ENCODE measurements around the gene KRTAP5-6.

The KRTAP5-6 gene

DNA sequence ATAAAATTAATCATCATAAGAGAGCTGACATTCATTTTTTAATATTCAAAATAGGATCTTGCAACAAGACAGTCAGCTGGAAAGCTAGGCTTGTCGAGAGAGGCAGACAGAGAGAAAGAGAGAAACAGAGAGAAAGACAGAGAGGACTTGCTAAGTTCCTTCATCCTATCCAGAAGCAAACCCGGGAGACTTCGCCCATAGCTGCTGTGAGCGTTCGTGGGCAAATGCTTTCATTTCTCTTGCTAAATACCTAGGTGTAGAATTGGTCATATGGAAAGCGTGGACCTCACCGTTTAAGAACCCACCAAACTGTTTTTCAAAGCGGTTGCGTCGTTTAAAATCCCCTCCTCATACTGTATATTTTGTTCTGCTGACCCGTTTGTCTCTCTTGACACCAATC is 25.3 kb upstream of the KRTAP5-6 start:
- TF ChIP-seq, protein P1, sequence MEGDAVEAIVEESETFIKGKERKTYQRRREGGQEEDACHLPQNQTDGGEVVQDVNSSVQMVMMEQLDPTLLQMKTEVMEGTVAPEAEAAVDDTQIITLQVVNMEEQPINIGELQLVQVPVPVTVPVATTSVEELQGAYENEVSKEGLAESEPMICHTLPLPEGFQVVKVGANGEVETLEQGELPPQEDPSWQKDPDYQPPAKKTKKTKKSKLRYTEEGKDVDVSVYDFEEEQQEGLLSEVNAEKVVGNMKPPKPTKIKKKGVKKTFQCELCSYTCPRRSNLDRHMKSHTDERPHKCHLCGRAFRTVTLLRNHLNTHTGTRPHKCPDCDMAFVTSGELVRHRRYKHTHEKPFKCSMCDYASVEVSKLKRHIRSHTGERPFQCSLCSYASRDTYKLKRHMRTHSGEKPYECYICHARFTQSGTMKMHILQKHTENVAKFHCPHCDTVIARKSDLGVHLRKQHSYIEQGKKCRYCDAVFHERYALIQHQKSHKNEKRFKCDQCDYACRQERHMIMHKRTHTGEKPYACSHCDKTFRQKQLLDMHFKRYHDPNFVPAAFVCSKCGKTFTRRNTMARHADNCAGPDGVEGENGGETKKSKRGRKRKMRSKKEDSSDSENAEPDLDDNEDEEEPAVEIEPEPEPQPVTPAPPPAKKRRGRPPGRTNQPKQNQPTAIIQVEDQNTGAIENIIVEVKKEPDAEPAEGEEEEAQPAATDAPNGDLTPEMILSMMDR (IDR thresholded peaks at IDR 0.05): no peak
- no peak for DNase-seq (ENCODE audit: low spot score)
- Histone ChIP-seq H3K27ac (no peak overlapping the region), H3K4me3 (no peak overlapping the region)

DNA sequence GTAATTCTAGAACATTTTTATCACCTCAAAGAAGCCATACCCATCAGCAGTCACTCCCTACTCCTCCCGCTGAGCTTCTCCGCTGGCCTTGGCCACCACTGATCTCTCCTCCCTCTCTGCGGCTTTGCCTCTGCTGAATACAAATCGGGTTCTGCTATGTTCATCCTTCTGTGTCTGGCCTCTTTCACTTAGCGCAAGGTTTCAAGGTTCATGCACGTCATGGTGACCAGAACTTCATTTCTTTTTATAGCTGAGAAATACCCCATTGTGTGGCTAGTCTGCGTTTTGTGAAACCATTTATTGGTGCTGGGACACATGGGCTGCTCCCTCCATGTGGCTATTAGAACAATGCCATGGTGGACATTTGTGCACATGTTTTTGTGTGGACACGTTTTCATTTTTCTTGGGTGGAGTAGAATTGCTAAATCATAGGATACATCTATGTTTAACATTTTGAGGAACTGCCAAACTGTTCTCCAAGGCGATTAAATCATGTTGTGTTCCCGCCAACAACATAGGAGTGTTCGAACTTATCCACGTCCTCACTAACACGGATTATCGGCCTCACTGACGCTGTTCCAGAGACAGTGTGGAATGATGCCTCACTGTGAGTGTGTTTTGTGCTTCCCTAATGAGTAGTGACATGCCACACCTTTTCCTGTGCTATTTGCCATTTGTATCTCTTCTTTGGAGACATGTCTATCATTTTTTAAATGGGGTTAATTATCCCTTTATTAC is 24.2 kb upstream of the KRTAP5-6 start:
- DNase-seq (ENCODE audit: low spot score): no peak
- TF ChIP-seq, protein P1 (IDR thresholded peaks at IDR 0.05): no peak
- no peak overlapping the region for H3K4me3 ChIP-seq
- H3K27ac ChIP-seq: no peak overlapping the region

DNA sequence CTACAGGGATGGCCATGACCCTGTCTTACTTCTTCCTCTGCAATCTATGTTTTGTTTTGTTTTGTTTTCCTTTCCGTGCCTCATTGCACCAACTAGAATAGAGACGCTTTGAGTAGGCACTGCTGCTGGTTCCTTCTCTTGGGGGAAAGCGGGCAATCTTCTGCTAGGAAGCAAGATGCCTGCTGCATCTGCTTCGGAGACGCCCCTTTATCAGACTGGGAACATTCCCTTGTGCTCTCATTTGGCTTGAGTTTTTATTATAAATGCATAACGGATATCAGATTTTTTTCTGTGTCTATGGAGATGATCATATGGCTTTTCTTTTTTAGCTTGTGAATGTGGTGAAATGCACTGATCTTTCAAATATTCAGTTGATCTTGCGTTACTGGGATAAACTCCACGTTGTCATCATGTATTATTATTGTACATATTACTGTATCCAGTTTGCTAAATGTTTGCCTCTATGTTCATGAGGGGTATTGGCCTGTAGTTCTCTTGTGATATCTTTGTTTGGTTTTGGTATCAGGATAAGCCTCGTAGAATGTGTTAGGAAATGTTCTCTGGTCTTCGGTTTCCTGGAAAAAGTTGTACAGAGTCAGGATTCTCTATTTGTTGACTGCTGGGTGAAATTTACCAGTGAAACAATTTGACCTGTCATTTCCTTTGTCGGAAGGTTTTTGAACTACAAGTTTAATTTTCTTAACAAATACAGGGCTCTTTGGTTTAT is 23.4 kb upstream of the KRTAP5-6 start:
- no peak for DNase-seq (ENCODE audit: low spot score)
- TF ChIP-seq, protein P1 (IDR thresholded peaks at IDR 0.05): no peak
- H3K27ac ChIP-seq: no peak overlapping the region
- H3K4me3 ChIP-seq: no peak overlapping the region

DNA sequence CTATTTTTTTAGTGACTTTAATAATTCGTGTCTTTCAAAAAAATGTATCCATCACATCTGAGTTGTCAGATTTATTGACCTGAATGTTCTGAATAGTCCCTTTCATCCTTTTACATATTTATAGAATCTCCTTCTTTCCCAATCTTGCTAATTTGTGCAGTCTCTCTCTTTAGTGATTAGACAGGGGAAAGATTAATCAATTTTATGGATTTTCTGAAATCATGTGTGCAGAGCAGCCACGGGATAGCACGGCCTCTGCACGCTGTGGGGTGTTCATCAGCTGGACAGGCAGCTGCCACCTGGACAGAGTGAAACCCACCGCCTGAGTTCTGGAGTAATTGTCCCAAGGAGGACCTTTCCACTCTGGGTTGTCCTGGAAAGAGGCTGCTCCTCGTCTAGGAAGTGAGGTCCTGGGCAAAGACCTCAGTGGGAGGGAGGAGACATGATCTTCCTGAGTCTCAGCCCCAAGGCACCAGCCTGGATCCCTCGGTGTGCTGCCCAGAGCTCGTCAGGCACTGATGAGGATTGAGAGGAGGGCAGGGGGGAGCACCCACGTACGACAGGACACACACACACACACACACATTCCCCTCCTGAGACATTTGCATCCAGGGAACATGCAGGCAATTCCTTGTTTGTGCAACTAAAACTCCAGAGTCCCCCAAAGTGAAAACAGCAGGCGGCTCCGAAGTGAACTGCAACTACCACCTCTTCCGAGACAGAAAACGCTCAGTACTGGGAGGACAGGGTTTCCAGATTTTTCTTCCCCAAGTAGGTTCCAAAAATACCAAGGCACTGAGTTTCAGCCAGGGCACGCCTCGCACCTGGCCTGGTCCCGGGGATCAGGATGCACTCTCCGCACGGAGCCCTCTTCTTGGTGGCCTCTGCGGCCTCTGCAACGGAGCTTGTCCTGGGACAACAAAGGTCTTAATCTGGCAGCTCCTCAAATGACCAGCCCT is 22.5 kb upstream of the KRTAP5-6 start:
- no peak for DNase-seq (ENCODE audit: low spot score)

DNA sequence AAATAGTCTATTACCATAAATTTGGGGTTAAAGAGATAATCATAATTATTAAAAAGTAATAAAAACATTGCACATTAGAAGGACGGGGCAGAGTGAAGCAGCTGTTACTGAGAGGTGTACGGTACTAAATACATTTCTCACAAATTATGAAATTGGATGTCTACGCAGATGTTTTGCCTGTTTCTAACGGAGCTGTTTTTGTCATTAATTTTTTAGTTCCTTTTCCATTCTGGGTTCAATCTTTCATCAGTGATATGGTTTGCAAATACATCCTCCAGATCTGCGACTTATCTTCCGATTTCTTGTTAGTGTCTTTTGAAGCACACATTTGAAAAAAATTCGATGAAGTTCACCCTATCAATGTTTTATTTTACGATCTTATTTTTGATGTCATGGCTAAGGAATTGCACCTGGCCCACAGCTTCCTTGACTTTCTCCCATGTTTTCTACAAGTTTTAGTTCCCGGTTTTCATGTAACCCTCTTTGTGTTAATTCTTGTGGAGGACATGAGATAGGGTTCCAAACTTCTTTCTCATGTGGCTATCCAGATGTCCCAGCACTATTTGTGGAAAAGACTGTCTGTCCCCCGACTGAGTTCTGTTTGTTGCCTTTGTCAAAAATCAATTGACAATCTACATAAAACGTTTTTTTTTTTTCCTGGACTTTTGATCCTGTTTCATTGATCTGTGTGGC is 21.3 kb upstream of the KRTAP5-6 start:
- H3K27ac ChIP-seq: no peak overlapping the region
- no peak for DNase-seq (ENCODE audit: low spot score)
- TF ChIP-seq, protein P1 (IDR thresholded peaks at IDR 0.05): no peak
- H3K4me3 ChIP-seq: no peak overlapping the region

More for the DNA sequence above, 22.5 kb upstream of the KRTAP5-6 start:
- Histone ChIP-seq H3K27ac (no peak overlapping the region), H3K4me3 (no peak overlapping the region)
- TF ChIP-seq, protein P1 (IDR thresholded peaks at IDR 0.05): no peak

DNA sequence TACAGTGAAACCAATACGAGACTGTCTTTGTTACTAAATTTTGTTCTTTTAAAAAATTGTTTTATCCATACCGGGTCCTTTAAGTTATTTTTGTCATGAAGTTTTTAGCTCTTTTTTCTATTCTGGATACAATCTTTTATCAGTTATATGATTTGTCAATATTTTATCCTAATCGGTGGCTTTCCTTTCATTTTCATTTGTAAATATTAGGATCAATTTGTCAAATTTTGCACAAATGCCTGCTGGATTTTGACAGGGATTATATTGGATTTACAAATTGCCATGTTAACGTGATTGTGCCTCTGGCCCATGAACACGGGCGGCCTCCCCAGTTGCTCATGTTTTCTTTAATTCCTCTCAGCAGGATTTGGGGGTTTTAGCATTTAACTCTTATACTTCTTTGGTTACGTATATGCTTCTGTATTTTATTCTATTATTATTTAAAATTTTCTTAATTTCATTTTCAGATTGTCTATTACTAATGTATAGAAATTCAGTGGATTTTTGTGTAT is 20.7 kb upstream of the KRTAP5-6 start:
- no peak overlapping the region for H3K27ac ChIP-seq
- TF ChIP-seq, protein P1 (IDR thresholded peaks at IDR 0.05): no peak
- no peak for DNase-seq (ENCODE audit: low spot score)
- H3K4me3 ChIP-seq: no peak overlapping the region
